Measurements from ENCODE around the gene PRKCE. TPM values are rescaled to one million over a fixed set of nuclear protein-coding genes. Genes with fewer than 3 reads are reported as not detected.

Gene PRKCE
- total RNA-seq, 1 donor from 2014 or later = 23.6 TPM

Other genes starting within 250 kb of the PRKCE start
- 13.3 and 16.5 TPM in 2 replicates for gene SRBD1, start 40.4 kb upstream of the PRKCE start, total RNA-seq